ENCODE results near the gene RBFOX2. TPM values are rescaled to one million over a fixed set of nuclear protein-coding genes. Genes with fewer than 3 reads are reported as not detected.

The RBFOX2 gene
- polyA plus RNA-seq, 2 of the 4 experiments (the other 2 are of a cell fraction): 30.3 to 77.7 TPM

DNA sequence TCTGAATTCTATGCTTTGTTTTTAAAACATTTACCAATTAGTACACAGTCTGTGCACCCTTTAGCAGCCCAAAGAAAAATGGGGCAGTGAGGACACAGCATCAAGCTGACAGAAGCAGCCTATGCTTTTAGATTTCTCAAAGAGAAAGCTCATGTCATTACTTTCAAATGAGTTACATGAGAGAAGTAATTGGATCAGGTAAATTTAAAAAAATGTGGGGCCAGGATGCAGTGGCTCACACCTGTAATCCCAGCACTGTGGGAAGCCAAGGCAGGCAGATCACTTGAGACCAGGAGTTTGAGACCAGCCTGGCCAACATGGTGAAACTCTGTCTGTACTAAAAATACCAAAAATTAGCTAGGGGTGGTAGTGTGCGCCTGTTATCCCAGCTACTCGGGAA, 253.3 kb downstream of the RBFOX2 start:
- H3K27ac ChIP-seq: no peak overlapping the region
- POLR2A ChIA-PET: no interaction called here
- 97% methylated on average over 2 of the region's 2 CpGs for WGBS (ENCODE audit: missing lambda C conversion rate)
- H3K4me2 ChIP-seq: no peak overlapping the region
- FAIRE-seq (no peak), ATAC-seq (no peak), DNase-seq (ENCODE audit: low read depth in 1 of 2, low spot score in 1 of 2) (no peak)
- no peak overlapping the region for H3K4me3 ChIP-seq
- peaks cover 19% of the 10 kb centered on the region; the same call in 2 of the 3 replicates for H3K4me1 ChIP-seq
- no peaks in the 10 kb centered on the region for H3K9me3 ChIP-seq
- TF ChIP-seq, protein P1, sequence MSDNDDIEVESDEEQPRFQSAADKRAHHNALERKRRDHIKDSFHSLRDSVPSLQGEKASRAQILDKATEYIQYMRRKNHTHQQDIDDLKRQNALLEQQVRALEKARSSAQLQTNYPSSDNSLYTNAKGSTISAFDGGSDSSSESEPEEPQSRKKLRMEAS (IDR thresholded peaks at IDR 0.05): no peak
- no peak for TF ChIP-seq HOXA7 (CRISPR knock-in tag; IDR thresholded peaks at IDR 0.05)
- no peak for TF ChIP-seq TP53 (CRISPR knock-in tag; IDR thresholded peaks at IDR 0.05)
- TF ChIP-seq NPAS2 (CRISPR knock-in tag; IDR thresholded peaks at IDR 0.05; ENCODE audit: borderline replicate concordance): no peak
- TF ChIP-seq FOSB (CRISPR knock-in tag; IDR thresholded peaks at IDR 0.05): no peak
- TF ChIP-seq, protein P2, sequence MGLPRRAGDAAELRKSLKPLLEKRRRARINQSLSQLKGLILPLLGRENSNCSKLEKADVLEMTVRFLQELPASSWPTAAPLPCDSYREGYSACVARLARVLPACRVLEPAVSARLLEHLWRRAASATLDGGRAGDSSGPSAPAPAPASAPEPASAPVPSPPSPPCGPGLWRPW (IDR thresholded peaks at IDR 0.05): no peak
- TF ChIP-seq, protein P3, sequence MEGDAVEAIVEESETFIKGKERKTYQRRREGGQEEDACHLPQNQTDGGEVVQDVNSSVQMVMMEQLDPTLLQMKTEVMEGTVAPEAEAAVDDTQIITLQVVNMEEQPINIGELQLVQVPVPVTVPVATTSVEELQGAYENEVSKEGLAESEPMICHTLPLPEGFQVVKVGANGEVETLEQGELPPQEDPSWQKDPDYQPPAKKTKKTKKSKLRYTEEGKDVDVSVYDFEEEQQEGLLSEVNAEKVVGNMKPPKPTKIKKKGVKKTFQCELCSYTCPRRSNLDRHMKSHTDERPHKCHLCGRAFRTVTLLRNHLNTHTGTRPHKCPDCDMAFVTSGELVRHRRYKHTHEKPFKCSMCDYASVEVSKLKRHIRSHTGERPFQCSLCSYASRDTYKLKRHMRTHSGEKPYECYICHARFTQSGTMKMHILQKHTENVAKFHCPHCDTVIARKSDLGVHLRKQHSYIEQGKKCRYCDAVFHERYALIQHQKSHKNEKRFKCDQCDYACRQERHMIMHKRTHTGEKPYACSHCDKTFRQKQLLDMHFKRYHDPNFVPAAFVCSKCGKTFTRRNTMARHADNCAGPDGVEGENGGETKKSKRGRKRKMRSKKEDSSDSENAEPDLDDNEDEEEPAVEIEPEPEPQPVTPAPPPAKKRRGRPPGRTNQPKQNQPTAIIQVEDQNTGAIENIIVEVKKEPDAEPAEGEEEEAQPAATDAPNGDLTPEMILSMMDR (IDR thresholded peaks at IDR 0.05): no peak
- TF ChIP-seq, protein P4, sequence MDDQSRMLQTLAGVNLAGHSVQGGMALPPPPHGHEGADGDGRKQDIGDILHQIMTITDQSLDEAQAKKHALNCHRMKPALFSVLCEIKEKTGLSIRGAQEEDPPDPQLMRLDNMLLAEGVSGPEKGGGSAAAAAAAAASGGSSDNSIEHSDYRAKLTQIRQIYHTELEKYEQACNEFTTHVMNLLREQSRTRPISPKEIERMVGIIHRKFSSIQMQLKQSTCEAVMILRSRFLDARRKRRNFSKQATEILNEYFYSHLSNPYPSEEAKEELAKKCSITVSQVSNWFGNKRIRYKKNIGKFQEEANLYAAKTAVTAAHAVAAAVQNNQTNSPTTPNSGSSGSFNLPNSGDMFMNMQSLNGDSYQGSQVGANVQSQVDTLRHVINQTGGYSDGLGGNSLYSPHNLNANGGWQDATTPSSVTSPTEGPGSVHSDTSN (IDR thresholded peaks at IDR 0.05): no peak
- TF ChIP-seq ZNF302 (CRISPR knock-in tag; IDR thresholded peaks at IDR 0.05): no peak
- TF ChIP-seq SREBF2 (IDR thresholded peaks at IDR 0.05): no peak
- TF ChIP-seq, protein P5, sequence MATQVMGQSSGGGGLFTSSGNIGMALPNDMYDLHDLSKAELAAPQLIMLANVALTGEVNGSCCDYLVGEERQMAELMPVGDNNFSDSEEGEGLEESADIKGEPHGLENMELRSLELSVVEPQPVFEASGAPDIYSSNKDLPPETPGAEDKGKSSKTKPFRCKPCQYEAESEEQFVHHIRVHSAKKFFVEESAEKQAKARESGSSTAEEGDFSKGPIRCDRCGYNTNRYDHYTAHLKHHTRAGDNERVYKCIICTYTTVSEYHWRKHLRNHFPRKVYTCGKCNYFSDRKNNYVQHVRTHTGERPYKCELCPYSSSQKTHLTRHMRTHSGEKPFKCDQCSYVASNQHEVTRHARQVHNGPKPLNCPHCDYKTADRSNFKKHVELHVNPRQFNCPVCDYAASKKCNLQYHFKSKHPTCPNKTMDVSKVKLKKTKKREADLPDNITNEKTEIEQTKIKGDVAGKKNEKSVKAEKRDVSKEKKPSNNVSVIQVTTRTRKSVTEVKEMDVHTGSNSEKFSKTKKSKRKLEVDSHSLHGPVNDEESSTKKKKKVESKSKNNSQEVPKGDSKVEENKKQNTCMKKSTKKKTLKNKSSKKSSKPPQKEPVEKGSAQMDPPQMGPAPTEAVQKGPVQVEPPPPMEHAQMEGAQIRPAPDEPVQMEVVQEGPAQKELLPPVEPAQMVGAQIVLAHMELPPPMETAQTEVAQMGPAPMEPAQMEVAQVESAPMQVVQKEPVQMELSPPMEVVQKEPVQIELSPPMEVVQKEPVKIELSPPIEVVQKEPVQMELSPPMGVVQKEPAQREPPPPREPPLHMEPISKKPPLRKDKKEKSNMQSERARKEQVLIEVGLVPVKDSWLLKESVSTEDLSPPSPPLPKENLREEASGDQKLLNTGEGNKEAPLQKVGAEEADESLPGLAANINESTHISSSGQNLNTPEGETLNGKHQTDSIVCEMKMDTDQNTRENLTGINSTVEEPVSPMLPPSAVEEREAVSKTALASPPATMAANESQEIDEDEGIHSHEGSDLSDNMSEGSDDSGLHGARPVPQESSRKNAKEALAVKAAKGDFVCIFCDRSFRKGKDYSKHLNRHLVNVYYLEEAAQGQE (IDR thresholded peaks at IDR 0.05): no peak
- no peak for TF ChIP-seq RARB (CRISPR knock-in tag; IDR thresholded peaks at IDR 0.05)
- TF ChIP-seq, protein P6, sequence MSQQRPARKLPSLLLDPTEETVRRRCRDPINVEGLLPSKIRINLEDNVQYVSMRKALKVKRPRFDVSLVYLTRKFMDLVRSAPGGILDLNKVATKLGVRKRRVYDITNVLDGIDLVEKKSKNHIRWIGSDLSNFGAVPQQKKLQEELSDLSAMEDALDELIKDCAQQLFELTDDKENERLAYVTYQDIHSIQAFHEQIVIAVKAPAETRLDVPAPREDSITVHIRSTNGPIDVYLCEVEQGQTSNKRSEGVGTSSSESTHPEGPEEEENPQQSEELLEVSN (IDR thresholded peaks at IDR 0.05; ENCODE audit: borderline replicate concordance, low read depth): no peak
- TF ChIP-seq GATA3 (IDR thresholded peaks at IDR 0.05; ENCODE audit: borderline replicate concordance): no peak
- TF ChIP-seq KDM1A (IDR thresholded peaks at IDR 0.05; ENCODE audit: low read depth): no peak
- CTCF ChIA-PET: interaction anchor here (1.0 kb wide), 1 partner anchor 291 kb away, joined by 5 read pairs; no protein-coding TSS in a partner anchor

DNA sequence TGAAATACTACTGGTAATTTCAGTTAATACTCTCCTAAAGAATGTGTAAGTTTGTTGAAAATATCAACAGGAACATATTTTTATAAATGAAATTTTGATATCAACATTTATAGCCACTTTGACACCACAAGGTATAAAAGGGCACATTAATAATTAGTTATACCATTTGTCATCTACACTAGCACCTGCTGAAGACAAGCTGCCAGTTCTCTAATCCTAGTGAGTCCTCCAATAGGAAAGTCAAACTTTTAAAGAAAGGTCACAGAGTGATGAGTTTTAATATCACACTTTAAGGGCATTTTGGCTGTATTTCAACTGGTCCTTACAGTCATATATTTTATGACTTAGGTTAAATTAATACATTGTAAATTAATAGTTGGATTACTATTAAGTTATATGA, 258.6 kb downstream of the RBFOX2 start:
- Histone ChIP-seq H3K27ac (no peak overlapping the region), H3K4me2 (no peak overlapping the region), H3K9me3 (no peaks in the 10 kb centered on the region), H3K4me1 (no peaks in the 10 kb centered on the region), H3K4me3 (no peak overlapping the region)
- no peak for FAIRE-seq
- POLR2A ChIA-PET: no interaction called here
- CTCF ChIA-PET: interaction anchor here (1.1 kb wide), 1 partner anchor 9 kb away, joined by 3 read pairs; no protein-coding TSS in a partner anchor
- no peak for ATAC-seq
- no peak for DNase-seq (ENCODE audit: low read depth in 1 of 2, low spot score in 1 of 2)
- TF ChIP-seq POLR2AphosphoS2 (conservative IDR thresholded peaks at IDR 0.05; ENCODE audit: low read length) (no peak), RNF2 (IDR thresholded peaks at IDR 0.05; ENCODE audit: borderline replicate concordance, low read depth) (no peak), CHD2 (IDR thresholded peaks at IDR 0.05; ENCODE audit: low read length, partially characterized antibody) (no peak), HOXB13 (CRISPR knock-in tag; IDR thresholded peaks at IDR 0.05; ENCODE audit: low read depth) (no peak), ZSCAN20 (CRISPR knock-in tag; IDR thresholded peaks at IDR 0.05) (no peak), POLR2A (IDR thresholded peaks at IDR 0.05; ENCODE audit: low read length) (no peak), ZFP36 (IDR thresholded peaks at IDR 0.05; ENCODE audit: borderline replicate concordance, partially characterized antibody) (no peak), FOSB (CRISPR knock-in tag; IDR thresholded peaks at IDR 0.05) (no peak)
- TF ChIP-seq, protein P1 (IDR thresholded peaks at IDR 0.05): no peak
